ENCODE measurements around the gene CDC42EP1.
A peak's percentile ranks its signal among the peaks of the same experiment; 100 is the strongest.
"Not testable (repeated sequence)": the region's sequence is repeated elsewhere in the genome, so short reads cannot be mapped to it uniquely, and the experiment has no call there.

Gene CDC42EP1

GRCh38 chr22:37604875-37605274, 44.6 kb downstream of the CDC42EP1 start:
- no peak for DNase-seq (ENCODE audit: low spot score)
- in situ Hi-C loops (cut with MboI; ENCODE audit: low sequenced_read_pairs, unreplicated experiment) = no loop called here
- TF ChIP-seq, protein P1, sequence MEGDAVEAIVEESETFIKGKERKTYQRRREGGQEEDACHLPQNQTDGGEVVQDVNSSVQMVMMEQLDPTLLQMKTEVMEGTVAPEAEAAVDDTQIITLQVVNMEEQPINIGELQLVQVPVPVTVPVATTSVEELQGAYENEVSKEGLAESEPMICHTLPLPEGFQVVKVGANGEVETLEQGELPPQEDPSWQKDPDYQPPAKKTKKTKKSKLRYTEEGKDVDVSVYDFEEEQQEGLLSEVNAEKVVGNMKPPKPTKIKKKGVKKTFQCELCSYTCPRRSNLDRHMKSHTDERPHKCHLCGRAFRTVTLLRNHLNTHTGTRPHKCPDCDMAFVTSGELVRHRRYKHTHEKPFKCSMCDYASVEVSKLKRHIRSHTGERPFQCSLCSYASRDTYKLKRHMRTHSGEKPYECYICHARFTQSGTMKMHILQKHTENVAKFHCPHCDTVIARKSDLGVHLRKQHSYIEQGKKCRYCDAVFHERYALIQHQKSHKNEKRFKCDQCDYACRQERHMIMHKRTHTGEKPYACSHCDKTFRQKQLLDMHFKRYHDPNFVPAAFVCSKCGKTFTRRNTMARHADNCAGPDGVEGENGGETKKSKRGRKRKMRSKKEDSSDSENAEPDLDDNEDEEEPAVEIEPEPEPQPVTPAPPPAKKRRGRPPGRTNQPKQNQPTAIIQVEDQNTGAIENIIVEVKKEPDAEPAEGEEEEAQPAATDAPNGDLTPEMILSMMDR (IDR thresholded peaks at IDR 0.05; ENCODE audit: borderline replicate concordance, control extremely low read depth, extremely low read depth, insufficient read depth, missing control alignments) = no peak

DNA sequence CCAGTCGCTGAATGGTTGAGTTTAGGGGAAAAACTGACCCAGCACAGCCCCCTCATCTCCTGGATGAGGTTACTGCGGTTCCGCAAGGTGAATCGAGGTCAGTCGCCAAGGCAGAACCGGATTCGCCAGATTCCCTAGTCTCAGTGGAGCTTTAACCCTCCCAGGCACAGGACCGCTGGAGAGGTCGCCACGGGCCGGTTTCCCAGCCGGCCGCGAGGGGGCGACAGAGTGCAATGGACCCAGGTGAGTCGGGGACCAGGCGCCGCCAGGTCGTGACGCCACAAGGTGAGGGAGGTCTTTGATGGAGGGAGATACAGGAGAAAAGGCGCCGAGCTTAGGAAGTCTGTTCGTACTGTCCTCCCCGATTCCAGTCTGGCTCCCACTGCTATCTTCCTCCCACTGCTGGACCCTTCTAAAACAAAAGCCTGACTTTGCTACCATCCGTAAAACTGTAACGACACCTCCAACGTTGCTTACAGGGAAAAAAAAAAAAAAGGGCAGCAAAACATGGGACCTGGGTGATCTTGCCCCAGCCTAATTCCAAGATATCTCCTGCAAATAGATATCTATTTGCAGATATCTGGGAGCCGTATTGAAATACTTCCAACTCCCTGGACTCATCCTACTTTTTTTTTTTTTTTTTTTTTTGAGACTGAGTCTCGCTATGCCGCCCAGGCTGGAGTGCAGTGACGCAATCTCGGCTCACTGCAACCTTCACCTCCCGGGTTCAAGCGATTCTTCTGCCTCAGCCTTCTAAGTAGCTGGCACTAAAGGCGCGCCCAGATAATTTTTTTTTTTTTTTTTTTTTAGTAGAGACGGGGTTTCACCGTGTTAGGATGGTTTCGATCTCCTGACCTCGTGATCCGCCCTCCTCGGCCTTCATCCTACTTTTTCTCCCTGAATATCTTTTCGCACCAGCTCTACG, 47.0 kb downstream of the CDC42EP1 start:
- peak; percentile 87 for DNase-seq (ENCODE audit: low spot score)
- TF ChIP-seq, protein P1 (IDR thresholded peaks at IDR 0.05; ENCODE audit: borderline replicate concordance, control extremely low read depth, extremely low read depth, insufficient read depth, missing control alignments) = peak; percentile 97
- in situ Hi-C loops (cut with MboI; ENCODE audit: low sequenced_read_pairs, unreplicated experiment) = no loop called here

- TF ChIP-seq, protein P1 (IDR thresholded peaks at IDR 0.05; ENCODE audit: borderline replicate concordance, control extremely low read depth, extremely low read depth, insufficient read depth, missing control alignments) = no peak
- in situ Hi-C loops (cut with MboI; ENCODE audit: low sequenced_read_pairs, unreplicated experiment) = no loop called here
- peak; percentile 35 for DNase-seq (ENCODE audit: low spot score)
These were observed 47.7 kb downstream of the CDC42EP1 start for GRCh38 chr22:37607935-37608476.

GRCh38 chr22:37608477-37609239, 48.4 kb downstream of the CDC42EP1 start, which contains the start of gene GGA1:
Gene GGA1 (plus strand): TSS chr22:37608834. CDS start chr22:37608861, 27 bp downstream.
- TF ChIP-seq, protein P1 (IDR thresholded peaks at IDR 0.05; ENCODE audit: borderline replicate concordance, control extremely low read depth, extremely low read depth, insufficient read depth, missing control alignments) = no peak
- in situ Hi-C loops (cut with MboI; ENCODE audit: low sequenced_read_pairs, unreplicated experiment) = no loop called here
- peak; percentile 97 for DNase-seq (ENCODE audit: low spot score)

- DNase-seq (ENCODE audit: low spot score) = peak; percentile 74
These were observed 49.2 kb downstream of the CDC42EP1 start for GRCh38 chr22:37609240-37610152.

GRCh38 chr22:37610153-37610475, 49.8 kb downstream of the CDC42EP1 start:
- DNase-seq (ENCODE audit: low spot score); in situ Hi-C loops (cut with MboI; ENCODE audit: low sequenced_read_pairs, unreplicated experiment): not testable (repeated sequence)

More at GRCh38 chr22:37609240-37610152, 49.2 kb downstream of the CDC42EP1 start:
- TF ChIP-seq, protein P1 (IDR thresholded peaks at IDR 0.05; ENCODE audit: borderline replicate concordance, control extremely low read depth, extremely low read depth, insufficient read depth, missing control alignments) = no peak
- in situ Hi-C loops (cut with MboI; ENCODE audit: low sequenced_read_pairs, unreplicated experiment) = no loop called here

Data from GM13976 (cell line).